ENCODE data around the gene GNG14. TPM values are rescaled to one million over a fixed set of nuclear protein-coding genes. Genes with fewer than 3 reads are reported as not detected.
A peak's percentile ranks its signal among the peaks of the same experiment; 100 is the strongest.
"Not testable (repeated sequence)": the region's sequence is repeated elsewhere in the genome, so short reads cannot be mapped to it uniquely, and the experiment has no call there.

Gene GNG14
- total RNA-seq, 1 donor from 2014 or later = not detected

DNA sequence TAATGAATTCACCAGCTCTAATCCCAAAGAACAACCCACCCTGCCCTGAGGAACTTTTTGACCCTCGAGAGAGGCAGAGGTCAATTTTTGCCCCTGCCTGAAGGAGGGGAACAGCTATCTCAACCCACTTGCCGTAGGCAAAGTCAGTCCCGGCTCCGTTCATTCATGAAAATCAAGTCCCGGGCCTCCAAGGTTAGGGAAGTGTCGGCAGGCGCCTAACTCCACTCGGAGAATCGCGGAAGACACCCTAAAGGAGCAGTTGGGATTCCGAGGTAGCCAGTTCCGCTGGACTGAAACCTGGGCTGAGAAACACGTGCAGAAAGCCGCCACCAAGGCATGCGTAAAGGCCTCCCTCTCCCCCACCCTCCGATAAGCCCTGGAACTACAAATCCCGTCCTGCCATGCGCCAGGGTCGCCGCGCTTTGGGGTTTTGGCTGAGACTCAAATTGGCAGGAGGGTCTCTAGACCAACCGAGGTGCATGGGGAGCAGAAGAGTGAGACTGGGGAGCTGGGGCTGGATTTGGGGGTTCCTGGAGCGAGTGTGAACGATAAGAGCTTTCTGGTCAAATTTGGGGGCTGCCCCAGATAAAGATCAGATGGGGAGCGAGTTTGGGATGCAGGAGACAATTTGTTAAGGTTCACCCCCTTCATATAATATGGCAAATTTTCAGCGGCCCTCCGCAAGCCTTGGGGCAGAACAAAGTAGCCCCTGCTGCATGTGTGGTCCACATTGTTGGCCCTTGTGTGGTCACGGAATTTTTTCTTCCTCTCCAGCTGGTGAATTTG lies 36.0 kb downstream of the GNG14 start, which contains the start of gene TNPO2:
Gene TNPO2, minus strand, starts transcription at position 292 of the 786 bp plus-strand sequence. CDS start 2,955 bp downstream, outside the sequence.
- DNase-seq = peak; percentile 80

DNA sequence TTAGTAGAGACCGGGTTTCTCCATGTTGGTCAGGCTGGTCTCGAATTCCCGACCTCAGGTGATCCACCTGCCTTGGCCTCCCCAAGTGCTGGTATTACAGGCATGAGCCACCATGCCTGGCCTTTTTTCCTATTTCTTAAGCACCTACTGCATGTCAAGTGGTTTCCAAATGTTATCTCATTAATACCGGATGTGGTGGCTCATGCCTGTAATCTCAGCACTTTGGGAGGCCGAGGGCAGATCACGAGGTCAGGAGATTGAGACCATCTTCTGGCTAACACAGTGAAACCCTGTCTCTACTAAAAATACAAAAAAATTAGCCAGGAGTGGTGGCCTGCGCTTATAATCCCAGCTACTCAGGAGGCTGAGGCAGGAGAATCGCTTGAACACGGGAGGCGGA lies 37.8 kb downstream of the GNG14 start:
- not testable (repeated sequence) for DNase-seq

DNA sequence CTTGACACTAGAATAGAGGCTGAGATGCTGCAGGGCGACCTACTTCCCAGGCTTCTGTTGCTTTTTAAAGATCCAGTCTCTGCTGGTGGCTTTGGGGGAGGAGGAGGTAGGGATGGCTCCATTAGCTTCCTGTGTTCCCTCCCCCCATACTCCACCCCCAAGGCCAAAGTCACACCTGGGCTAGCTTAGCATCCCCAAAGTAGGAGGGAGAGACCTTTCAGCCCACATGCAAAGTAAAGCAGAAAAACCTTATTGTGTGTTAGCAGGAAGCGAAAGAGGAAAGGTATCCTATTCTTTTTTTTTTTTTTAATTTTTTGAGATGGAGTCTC lies 39.2 kb downstream of the GNG14 start:
- no peak for DNase-seq

DNA sequence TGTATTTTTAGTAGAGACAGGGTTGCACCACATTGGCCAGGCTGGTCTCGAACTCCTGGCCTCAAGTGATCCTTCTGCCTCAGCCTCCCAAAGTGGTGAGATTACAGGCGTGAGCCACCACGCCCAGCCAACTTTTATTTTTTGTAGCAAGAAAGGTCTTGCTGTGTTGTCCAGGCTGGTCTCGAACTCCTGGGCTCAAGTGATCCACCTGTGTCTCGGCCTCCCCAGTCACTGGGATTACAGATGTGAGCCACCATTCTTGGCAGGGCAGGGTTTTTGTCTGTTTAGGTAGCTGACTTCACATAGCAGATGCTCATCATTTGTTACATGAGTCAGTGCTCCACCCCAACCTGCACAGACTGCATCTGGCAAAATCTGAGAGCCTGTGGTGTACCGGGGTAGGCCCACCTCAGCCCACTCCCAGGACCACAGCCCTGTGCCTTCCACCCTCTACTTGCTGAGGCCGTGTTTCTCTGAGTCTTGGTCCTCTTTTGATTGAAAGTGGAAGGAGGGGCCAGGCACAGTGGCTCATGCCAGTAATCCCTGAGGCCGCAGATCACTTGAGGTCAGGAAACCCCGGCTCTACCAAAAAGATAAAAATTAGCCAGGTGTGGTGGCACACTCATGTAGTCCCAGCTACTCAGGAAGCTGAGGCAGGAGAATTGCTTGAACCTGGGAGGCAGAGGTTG lies 40.1 kb downstream of the GNG14 start:
- DNase-seq = no peak

DNA sequence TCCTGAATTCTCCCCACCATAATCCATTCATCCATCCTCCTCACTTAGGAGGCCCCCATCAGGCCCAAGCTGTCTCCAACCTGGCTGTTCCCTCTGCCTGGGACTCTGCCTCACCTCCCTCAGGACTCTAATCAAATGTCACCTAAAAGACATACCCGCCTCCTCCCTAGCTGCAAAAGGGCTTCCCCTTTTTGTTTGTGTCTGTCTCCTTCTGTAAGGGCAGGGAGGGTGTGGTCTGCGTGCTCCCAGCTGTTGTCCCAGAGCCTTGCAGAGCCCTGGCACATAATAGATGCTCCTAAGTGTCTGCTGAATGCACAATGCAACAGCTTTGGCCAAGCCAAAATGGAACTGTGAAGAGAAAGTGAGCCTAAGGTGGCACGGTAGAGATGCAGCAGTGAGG lies 42.3 kb downstream of the GNG14 start:
- no peak for DNase-seq

DNA sequence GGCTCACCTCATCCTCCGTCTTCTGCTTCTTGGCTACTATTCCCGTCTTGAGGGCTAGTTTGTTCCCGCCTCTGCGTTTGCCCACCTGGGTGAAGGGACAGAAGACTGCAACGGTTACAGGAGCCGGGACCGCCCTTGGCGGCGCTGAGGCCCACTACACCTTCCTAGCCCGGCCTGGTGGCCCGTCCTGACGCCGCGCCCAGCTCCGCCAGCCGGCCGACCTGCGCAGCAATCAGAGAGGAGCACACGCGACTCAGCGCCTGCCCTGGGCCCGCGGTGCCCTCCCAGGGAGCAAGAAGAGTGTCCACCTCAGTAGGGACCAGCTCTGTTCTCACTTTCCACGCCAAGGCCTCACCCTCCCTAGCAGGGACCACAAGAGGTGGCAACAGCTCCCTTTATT lies 43.5 kb downstream of the GNG14 start:
- no peak for DNase-seq

DNA sequence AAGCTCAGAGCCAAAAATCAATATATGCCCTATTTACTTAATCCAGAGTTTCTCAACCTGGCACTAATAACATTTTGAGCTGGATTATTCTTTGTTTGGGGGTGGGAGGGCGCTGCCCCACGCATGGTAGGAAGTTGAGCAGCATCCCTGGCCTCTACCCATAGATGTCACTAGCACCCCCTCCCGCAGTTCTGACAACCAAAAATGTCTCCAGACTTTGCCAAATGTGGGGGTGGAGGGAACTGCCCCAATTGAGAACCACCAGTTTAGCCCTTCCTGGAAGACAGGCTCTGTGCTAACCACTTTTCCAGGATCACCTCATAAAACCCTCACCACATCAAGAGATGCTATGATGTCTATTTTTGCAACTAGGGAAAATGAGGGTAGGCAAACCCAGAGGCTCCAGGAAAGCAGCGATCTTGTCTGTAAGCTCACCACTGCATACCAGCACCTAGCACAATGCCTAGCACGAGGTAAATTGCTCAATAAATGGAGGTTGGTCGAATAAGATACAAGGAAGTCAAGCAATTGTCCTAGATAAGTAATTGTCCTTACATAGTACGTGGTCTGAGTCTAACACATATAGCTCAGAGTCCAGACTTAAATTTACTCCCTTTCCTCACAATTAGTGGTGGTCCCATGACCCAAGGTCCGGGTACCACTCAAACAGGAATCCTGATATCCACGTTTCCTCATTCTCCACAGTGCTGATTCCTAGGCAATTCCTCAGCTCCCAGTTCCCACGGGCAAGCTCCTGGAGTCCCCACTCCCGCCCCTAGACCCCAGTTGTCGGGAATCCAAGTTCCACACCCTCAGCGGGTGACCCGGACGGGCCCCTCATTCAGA lies 45.8 kb downstream of the GNG14 start:
- DNase-seq = peak; percentile 38

DNA sequence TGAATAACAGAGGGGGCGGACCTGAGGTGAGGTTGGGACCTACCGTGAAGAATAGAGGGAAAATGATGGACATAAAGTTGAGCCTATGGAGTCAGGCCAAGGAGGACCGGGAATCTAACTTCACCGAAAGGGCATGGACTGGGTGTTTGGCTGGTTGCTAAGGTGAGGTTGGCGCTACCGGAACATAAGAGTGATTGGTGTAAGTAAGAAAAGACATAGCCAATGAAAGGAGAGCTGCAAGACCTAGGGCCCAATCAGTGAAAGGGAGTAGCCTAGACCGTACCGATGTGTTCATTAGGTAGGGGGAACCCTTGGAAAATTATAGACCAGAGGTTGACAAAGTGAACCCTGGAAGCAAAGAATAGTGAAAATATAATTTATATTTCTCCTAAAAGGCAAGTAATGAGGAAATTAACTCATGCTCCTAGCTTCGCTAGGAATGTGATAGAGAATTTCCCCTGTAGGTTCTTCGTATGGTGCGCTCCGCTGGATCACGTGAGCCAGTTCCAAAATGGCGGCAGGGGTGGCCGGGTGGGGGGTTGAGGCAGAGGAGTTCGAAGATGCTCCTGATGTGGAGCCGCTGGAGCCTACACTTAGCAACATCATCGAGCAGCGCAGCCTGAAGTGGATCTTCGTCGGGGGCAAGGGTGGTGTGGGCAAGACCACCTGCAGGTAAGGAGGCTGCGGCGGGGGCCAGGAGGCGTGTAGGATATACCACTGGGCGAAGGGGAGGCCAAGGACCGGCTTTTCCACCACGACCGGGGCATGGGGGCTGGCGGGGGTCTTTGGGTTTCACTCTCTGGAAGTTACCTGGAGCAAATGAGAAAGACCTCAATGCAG lies 49.4 kb downstream of the GNG14 start, which contains the start of gene GET3:
Gene GET3, plus strand, starts transcription at position 503 of the 840 bp plus-strand sequence. Its CDS starts 9 bp downstream, at position 512.
- DNase-seq = peak; percentile 99

DNA sequence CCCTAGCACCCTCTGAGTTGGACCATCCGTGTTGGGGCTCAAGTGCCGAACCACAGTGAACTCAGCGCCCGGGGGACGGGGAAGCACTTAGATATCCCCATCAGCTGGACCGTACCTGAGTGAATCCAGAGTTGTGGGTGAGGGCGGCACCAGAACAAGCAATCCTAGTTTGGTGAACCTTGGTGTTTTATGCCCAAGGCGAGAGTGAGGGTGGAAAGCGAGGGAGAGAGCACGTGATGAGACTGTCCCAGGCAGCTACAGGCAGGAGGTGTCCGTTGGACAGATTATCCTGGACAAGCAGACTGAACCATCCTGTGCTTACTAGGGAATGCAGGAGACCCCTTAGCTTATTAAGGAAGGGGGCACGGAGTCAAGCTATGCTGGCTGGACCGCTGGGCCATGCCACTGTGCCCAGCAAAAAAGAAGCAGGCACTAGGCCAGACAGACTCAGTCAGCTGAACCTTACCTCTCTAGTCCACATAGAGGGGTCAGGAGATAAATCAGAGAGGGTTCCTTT lies 50.1 kb downstream of the GNG14 start:
- no peak for DNase-seq

Small RNA genes lying within 50 kb of the gene (small RNA-seq; reads per million reads assigned to genes)
- gene SNORD41 (ENCODE audit: low replicate concordance) = 39.4 reads per million, percentile 96 among the genes with 10 or more reads in this experiment

Other genes with a start within 250 kb of the GNG14 start
- 11.1 TPM for gene ZNF443, start 247.0 kb upstream of the GNG14 start, total RNA-seq
- gene ZNF709, start 203.2 kb upstream of the GNG14 start, total RNA-seq = 7.0 TPM
- gene ZNF564, start 136.5 kb upstream of the GNG14 start, total RNA-seq = 13.2 TPM
- gene ZNF490, start 77.2 kb upstream of the GNG14 start, total RNA-seq = 6.1 TPM
- 26.3 TPM for gene ZNF791, start 77.1 kb upstream of the GNG14 start, total RNA-seq
- 44.5 TPM for gene MAN2B1, start 21.3 kb upstream of the GNG14 start, total RNA-seq
- 7.2 TPM for gene WDR83, start 21.2 kb upstream of the GNG14 start, total RNA-seq
- 64.5 TPM for gene DHPS, start 6.1 kb upstream of the GNG14 start, total RNA-seq
- 8.0 TPM for gene FBXW9, start 8.6 kb downstream of the GNG14 start, total RNA-seq
- 44.7 TPM for gene TNPO2, start 35.9 kb downstream of the GNG14 start, total RNA-seq
- 121 TPM for gene TRIR, start 46.7 kb downstream of the GNG14 start, total RNA-seq
- 42.9 TPM for gene GET3, start 49.5 kb downstream of the GNG14 start, total RNA-seq
- not detected for gene BEST2, start 63.8 kb downstream of the GNG14 start, total RNA-seq
- gene HOOK2, start 87.6 kb downstream of the GNG14 start, total RNA-seq = 68.5 TPM
- 157 TPM for gene JUNB, start 103.5 kb downstream of the GNG14 start, total RNA-seq
- 304 TPM for gene PRDX2, start 113.8 kb downstream of the GNG14 start, total RNA-seq
- gene THSD8, start 114.1 kb downstream of the GNG14 start, total RNA-seq = not detected
- 10.4 TPM for gene RNASEH2A, start 118.6 kb downstream of the GNG14 start, total RNA-seq
- not detected for gene RTBDN, start 146.6 kb downstream of the GNG14 start, total RNA-seq
- 0.92 TPM for gene MAST1, start 150.5 kb downstream of the GNG14 start, total RNA-seq
- 9.1 TPM for gene DNASE2, start 193.5 kb downstream of the GNG14 start, total RNA-seq
- gene KLF1, start 199.2 kb downstream of the GNG14 start, total RNA-seq = 1.6 TPM
- 46.5 TPM for gene GCDH, start 203.2 kb downstream of the GNG14 start, total RNA-seq
- gene SYCE2, start 231.3 kb downstream of the GNG14 start, total RNA-seq = not detected
- gene FARSA, start 245.7 kb downstream of the GNG14 start, total RNA-seq = 36.9 TPM